ENCODE results near the gene ADCY7. TPM values are rescaled to one million over a fixed set of nuclear protein-coding genes. Genes with fewer than 3 reads are reported as not detected.

ADCY7 gene
- total RNA-seq, 4 donors from 2014 or later: 4.6 to 44.9 (median 14.1) TPM

DNA sequence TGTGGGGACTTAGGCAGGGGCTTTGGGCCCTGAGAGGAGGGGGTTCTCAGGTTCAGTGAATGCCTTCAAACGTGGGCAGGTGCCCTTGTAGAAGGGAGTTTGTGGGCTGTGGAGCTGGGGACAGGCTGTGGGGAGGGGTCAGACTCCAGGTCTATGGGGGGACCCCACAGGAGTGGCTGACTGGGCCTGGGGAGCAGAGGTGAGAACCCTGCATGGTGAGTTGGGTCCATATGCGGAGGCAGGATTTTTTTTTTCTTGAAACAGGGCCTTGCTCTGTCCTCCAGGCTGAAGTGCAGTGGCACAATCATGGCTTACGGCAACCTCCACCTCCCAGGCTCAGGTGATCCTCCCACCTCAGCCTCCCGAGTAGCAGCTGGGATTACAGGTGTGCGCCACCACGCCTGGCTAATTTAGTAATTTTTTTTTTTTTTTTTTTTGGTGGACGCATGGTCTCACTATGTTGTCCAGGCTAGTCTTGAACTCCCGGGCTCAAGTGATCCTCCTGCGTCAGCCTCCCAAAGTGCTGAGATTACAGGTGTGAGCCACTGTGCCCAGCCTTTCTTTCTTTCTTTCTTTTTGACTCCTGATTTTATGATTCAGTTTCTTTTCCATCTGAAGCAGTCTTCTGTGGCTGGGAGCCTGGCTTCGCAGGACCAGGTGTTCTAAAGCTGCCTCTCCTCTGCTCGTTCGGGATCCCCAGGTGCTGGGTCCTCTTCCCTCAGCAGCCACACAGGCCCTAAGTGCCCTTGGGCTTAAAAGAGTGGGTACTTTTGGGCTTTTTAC is 19.0 kb upstream of the ADCY7 start:
- Histone ChIP-seq H3K4me3 (no peak overlapping the region), H3K36me3 (no peaks in the 10 kb centered on the region), H3K27ac (peak overlapping the region in 1 of 4 donors; percentile 54), H3K9me3 (no peaks in the 10 kb centered on the region), H3K27me3 (no peaks in the 10 kb centered on the region), H3K4me1 (peaks cover 8 to 34% (median 20%) of the 10 kb centered on the region in 4 donors)
- intact Hi-C loops (cut with DNase I; ENCODE audit: low total_unique reads) (no loop called here), in situ Hi-C loops (cut with MboI; ENCODE audit: low pct_ligation_motif_present in 1 of 4, low pct_unique_long_range_greater_than_20kb in 1 of 4, low sequenced_read_pairs in 3 of 4) (loop anchor here in 3 of 4 donors (10.0 to 25.0 kb wide), 3 partner anchors 107 to 415 kb away; partner anchors contain the start of gene BRD7 (in 1 of the 3))
- 85 to 91% methylated on average over 4 to 12 of the region's 12 CpGs for WGBS, 2 donors (ENCODE audit: low coverage in 1 of 2)
- TF ChIP-seq POLR2A (IDR thresholded peaks at IDR 0.05) (no peak), EP300 (IDR thresholded peaks at IDR 0.05; ENCODE audit: low read depth) (no peak), POLR2AphosphoS5 (IDR thresholded peaks at IDR 0.05) (no peak)
- TF ChIP-seq, protein P1, sequence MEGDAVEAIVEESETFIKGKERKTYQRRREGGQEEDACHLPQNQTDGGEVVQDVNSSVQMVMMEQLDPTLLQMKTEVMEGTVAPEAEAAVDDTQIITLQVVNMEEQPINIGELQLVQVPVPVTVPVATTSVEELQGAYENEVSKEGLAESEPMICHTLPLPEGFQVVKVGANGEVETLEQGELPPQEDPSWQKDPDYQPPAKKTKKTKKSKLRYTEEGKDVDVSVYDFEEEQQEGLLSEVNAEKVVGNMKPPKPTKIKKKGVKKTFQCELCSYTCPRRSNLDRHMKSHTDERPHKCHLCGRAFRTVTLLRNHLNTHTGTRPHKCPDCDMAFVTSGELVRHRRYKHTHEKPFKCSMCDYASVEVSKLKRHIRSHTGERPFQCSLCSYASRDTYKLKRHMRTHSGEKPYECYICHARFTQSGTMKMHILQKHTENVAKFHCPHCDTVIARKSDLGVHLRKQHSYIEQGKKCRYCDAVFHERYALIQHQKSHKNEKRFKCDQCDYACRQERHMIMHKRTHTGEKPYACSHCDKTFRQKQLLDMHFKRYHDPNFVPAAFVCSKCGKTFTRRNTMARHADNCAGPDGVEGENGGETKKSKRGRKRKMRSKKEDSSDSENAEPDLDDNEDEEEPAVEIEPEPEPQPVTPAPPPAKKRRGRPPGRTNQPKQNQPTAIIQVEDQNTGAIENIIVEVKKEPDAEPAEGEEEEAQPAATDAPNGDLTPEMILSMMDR (IDR thresholded peaks at IDR 0.05): no peak
- DNase-seq: no peak

DNA sequence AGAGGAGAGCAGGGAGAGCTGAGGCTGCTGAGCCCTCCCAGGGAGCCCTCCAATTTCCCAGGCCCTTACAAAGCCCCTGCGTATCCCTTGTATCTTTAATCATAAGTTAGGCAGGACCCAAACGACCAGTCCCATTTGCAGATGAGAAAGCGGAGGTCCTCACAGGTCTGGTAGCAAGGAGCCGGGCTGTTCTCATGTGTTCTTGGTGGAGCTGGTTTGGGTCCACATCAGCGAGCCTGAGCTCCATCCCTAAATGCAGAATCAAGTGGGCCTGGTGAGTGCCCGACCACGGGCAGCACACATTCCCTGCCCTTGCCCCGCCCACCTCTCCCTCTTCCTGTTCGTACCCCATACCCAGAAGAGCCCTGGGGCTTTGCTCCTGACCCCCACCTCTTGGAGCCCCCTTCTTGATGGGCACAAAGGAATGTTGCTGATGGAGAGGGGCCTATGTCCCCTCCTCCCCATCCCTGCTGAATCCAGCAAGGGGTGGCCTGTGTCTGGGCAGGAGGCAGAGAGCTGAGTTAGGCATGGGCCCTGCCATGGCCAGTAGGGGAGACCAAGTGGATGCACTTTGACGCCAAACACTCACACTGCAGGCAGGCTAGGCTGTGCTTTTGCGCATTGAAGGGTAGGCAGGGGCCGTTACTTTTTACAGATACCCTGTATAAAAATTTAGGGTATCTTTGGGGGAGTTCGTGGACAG is 18.3 kb upstream of the ADCY7 start:
- 83 to 88% methylated on average over 1 to 13 of the region's 13 CpGs for WGBS, 2 donors (ENCODE audit: low coverage in 1 of 2)
- intact Hi-C loops (cut with DNase I; ENCODE audit: low total_unique reads): no loop called here

DNA sequence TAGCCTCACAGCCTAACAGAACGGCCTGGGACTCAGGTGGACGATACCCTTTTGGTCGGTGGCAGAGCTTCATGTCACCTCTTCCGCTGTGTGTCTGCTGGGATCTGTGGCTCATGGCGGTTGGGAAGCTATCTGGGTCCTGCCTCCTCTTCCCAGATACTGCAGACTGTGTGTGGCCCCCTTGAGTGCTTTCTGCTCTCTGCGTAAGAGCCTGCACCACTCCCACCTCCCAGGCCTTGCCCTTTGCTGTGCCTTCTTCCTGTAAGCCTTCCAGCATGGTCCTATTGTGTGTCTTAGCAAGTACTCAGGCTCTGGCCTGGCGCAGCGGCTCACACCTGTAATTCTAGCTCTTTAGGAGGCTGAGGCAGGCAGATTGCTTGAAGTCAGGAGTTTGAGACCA is 17.5 kb upstream of the ADCY7 start:
- no peak for TF ChIP-seq POLR2AphosphoS5 (IDR thresholded peaks at IDR 0.05)
- TF ChIP-seq, protein P1 (IDR thresholded peaks at IDR 0.05): no peak
- no peak for TF ChIP-seq EP300 (IDR thresholded peaks at IDR 0.05; ENCODE audit: low read depth)
- TF ChIP-seq POLR2A (IDR thresholded peaks at IDR 0.05): no peak
- Histone ChIP-seq H3K36me3 (no peaks in the 10 kb centered on the region), H3K4me1 (peaks cover 5 to 28% (median 17%) of the 10 kb centered on the region in 4 donors), H3K27ac (no peak overlapping the region), H3K27me3 (no peaks in the 10 kb centered on the region), H3K9me3 (no peaks in the 10 kb centered on the region), H3K4me3 (no peak overlapping the region)
- no peak for DNase-seq
- in situ Hi-C loops (cut with MboI; ENCODE audit: low pct_ligation_motif_present in 1 of 4, low pct_unique_long_range_greater_than_20kb in 1 of 4, low sequenced_read_pairs in 3 of 4) (loop anchor here in 3 of 4 donors (10.0 to 25.0 kb wide), 3 partner anchors 106 to 413 kb away; partner anchors contain the start of gene BRD7 (in 1 of the 3)), intact Hi-C loops (cut with DNase I; ENCODE audit: low total_unique reads) (no loop called here)
- 97% methylated on average over 8 of the region's 8 CpGs; no CpG with 5 or more reads in 1 of the 2 donors for WGBS, 2 donors (ENCODE audit: low coverage in 1 of 2)

More for the DNA sequence above, 18.3 kb upstream of the ADCY7 start:
- DNase-seq: no peak
- TF ChIP-seq, protein P1 (IDR thresholded peaks at IDR 0.05): no peak
- no peak for TF ChIP-seq POLR2A (IDR thresholded peaks at IDR 0.05)
- TF ChIP-seq POLR2AphosphoS5 (IDR thresholded peaks at IDR 0.05): no peak
- in situ Hi-C loops (cut with MboI; ENCODE audit: low pct_ligation_motif_present in 1 of 4, low pct_unique_long_range_greater_than_20kb in 1 of 4, low sequenced_read_pairs in 3 of 4): loop anchor here in 3 of 4 donors (10.0 to 25.0 kb wide), 3 partner anchors 107 to 414 kb away; partner anchors contain the start of gene BRD7 (in 1 of the 3)
- H3K36me3 ChIP-seq: no peaks in the 10 kb centered on the region
- H3K27me3 ChIP-seq: no peaks in the 10 kb centered on the region
- H3K4me3 ChIP-seq: no peak overlapping the region
- H3K27ac ChIP-seq: no peak overlapping the region
- H3K9me3 ChIP-seq: no peaks in the 10 kb centered on the region
- peaks cover 6 to 28% (median 17%) of the 10 kb centered on the region in 4 donors for H3K4me1 ChIP-seq
